ENCODE data around the gene ENTPD1. TPM values are rescaled to one million over a fixed set of nuclear protein-coding genes. Genes with fewer than 3 reads are reported as not detected.

The ENTPD1 gene
- total RNA-seq, 1 experiment from 2014 or later = 0.37 TPM

- POLR2A ChIA-PET = no interaction called here
Observed at GRCh38 chr10:95818010-95818409, 62.0 kb downstream of the ENTPD1 start.

More at GRCh38 chr10:95818010-95818409, 62.0 kb downstream of the ENTPD1 start:
- DNase-seq (ENCODE audit: low read depth, low spot score) (no peak), ATAC-seq (no peak)
- no peak for TF ChIP-seq ZBTB33 (IDR thresholded peaks at IDR 0.05; ENCODE audit: extremely low read depth, insufficient replicate concordance, low read length)
- no peak for TF ChIP-seq POLR2AphosphoS5 (IDR thresholded peaks at IDR 0.05; ENCODE audit: low read depth, low read length)
- TF ChIP-seq EGR1 (IDR thresholded peaks at IDR 0.05; ENCODE audit: low read depth) = no peak
- TF ChIP-seq REST (IDR thresholded peaks at IDR 0.05; ENCODE audit: low read depth) = no peak
- TF ChIP-seq SRF (IDR thresholded peaks at IDR 0.05; ENCODE audit: low read depth) = no peak
- no peak for TF ChIP-seq TCF7L2 (IDR thresholded peaks at IDR 0.05; ENCODE audit: borderline replicate concordance, extremely low read depth, insufficient read depth, insufficient read length)
- TF ChIP-seq SP1 (IDR thresholded peaks at IDR 0.05; ENCODE audit: low read depth) = no peak
- no peak for TF ChIP-seq EZH2 (IDR thresholded peaks at IDR 0.05)
- no peak for TF ChIP-seq POLR2A (IDR thresholded peaks at IDR 0.05; ENCODE audit: borderline replicate concordance, extremely low read depth, insufficient read depth, insufficient read length)
- no peak for TF ChIP-seq ZNF274 (IDR thresholded peaks at IDR 0.05; ENCODE audit: low read depth, low read length)
- TF ChIP-seq, protein P1, sequence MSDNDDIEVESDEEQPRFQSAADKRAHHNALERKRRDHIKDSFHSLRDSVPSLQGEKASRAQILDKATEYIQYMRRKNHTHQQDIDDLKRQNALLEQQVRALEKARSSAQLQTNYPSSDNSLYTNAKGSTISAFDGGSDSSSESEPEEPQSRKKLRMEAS (IDR thresholded peaks at IDR 0.05) = no peak
- TF ChIP-seq ELF1 (IDR thresholded peaks at IDR 0.05; ENCODE audit: borderline replicate concordance, low read depth) = no peak
- no peak for TF ChIP-seq JUND (IDR thresholded peaks at IDR 0.05)
- no peak for TF ChIP-seq CBX3 (IDR thresholded peaks at IDR 0.05; ENCODE audit: low read depth)
- TF ChIP-seq RAD21 (IDR thresholded peaks at IDR 0.05; ENCODE audit: low read depth) = no peak
- no peak for TF ChIP-seq SIN3A (IDR thresholded peaks at IDR 0.05; ENCODE audit: low read depth)
- no peak for TF ChIP-seq YY1 (IDR thresholded peaks at IDR 0.05; ENCODE audit: extremely low read depth, insufficient replicate concordance, low read depth, low read length)
- TF ChIP-seq CEBPB (IDR thresholded peaks at IDR 0.05; ENCODE audit: low read depth) = no peak
- no peak for TF ChIP-seq FOSL1 (IDR thresholded peaks at IDR 0.05; ENCODE audit: low read depth)
- Histone ChIP-seq H3K36me3 (ENCODE audit: control insufficient read depth in 1 of 2, insufficient read depth in 2 of 2, low read length in 2 of 2) (no peaks in the 10 kb centered on the region), H3K27ac (ENCODE audit: low read depth, low read length) (no peak overlapping the region), H3K4me3 (replicated peaks in 1 of 2; ENCODE audit: low read depth in 1 of 2, low read length in 2 of 2) (no peak overlapping the region), H3K79me2 (ENCODE audit: insufficient read depth, low read length) (no peaks in the 10 kb centered on the region), H4K20me1 (ENCODE audit: insufficient read depth) (no peaks in the 10 kb centered on the region), H3K4me2 (ENCODE audit: low read length) (no peak overlapping the region), H3K9me3 (ENCODE audit: control insufficient read depth in 1 of 2, insufficient read depth in 1 of 2, low read depth in 1 of 2, low read length in 2 of 2) (no peaks in the 10 kb centered on the region), H2AFZ (ENCODE audit: low read depth, low read length, poor library complexity, severe bottlenecking) (no peak overlapping the region), H3K9ac (ENCODE audit: low read length) (no peak overlapping the region), H3K27me3 (ENCODE audit: insufficient read depth, low read length) (no peaks in the 10 kb centered on the region), H3K9me2 (ENCODE audit: insufficient read depth) (no peaks in the 10 kb centered on the region), H3K4me1 (ENCODE audit: control insufficient read depth in 1 of 2, insufficient read depth in 2 of 2, low read length in 2 of 2) (no peaks in the 10 kb centered on the region)
- CTCF ChIA-PET = interaction anchor here (1.3 kb wide), 1 partner anchor 124 kb away, joined by 3 read pairs; the partner anchor contains the start of gene TCTN3
- RAD21 ChIA-PET (ENCODE audit: low non-redundant PET in 1 of 2, low total read pairs in 2 of 2, uncharacterized antibody in 2 of 2, unreplicated experiment in 2 of 2) = no interaction called here
- intact Hi-C loops (cut with micrococcal nuclease) = no loop called here
- no TSS peak for BruUV-seq (replicated peaks)
